HFFc6 (cell line): ENCODE results near the gene OR5K3. TPM values are rescaled to one million over a fixed set of nuclear protein-coding genes. Genes with fewer than 3 reads are reported as not detected.
"Not testable (repeated sequence)": the region's sequence is repeated elsewhere in the genome, so short reads cannot be mapped to it uniquely, and the experiment has no call there.

ENCODE experiments used
- DNase-seq: peaks from one replicate; pipeline ENCODE4 v3.0.0-alpha.2; 2018
- H3K27ac Mint-ChIP-seq: 2 replicates; pipeline ENCODE4 v1.8.0; 2020; ENCODE audit warnings: mild to moderate bottlenecking, mixed read lengths
- H3K27me3 Mint-ChIP-seq: 2 replicates; pipeline ENCODE4 v1.8.0; 2021; ENCODE audit warnings: mild to moderate bottlenecking, moderate library complexity, mixed read lengths; ENCODE audit not compliant: insufficient read depth
- H3K36me3 Mint-ChIP-seq: 2 replicates; pipeline ENCODE4 v1.8.0; 2021; ENCODE audit warnings: low read depth, mixed read lengths
- H3K4me1 Mint-ChIP-seq: 2 replicates; pipeline ENCODE4 v1.8.0; 2020; ENCODE audit warnings: low read depth, mixed read lengths
- H3K4me3 Mint-ChIP-seq: 2 replicates; pipeline ENCODE4 v1.8.0; 2020; ENCODE audit warnings: mild to moderate bottlenecking, moderate library complexity, mixed read lengths
- H3K9me3 Mint-ChIP-seq: 2 replicates; pipeline ENCODE4 v1.8.0; 2020; ENCODE audit warnings: mild to moderate bottlenecking, mixed read lengths
- CTCF ChIP-seq: fragments of 200-600 bp; sonication (generic); IDR thresholded peaks from 2 replicates; pipeline ENCODE4 v1.5.0; 2021; ENCODE audit warnings: antibody characterized with exemption, mild to moderate bottlenecking
- total RNA-seq, 6 experiments: library from RNA; stranded (reverse); fragmentation: NEBNext Ultra II Directional; extraction: Animal tissue kit (Norgen Biotek cat#: 25700); gene quantifications; 2 replicates in 1 of 6; 3 replicates in 5 of 6; pipeline ENCODE4 v1.2.3, GENCODE V29; 2021

The OR5K3 gene
- total RNA-seq, 6 experiments from 2014 or later: not detected

GRCh38 chr3:98371186-98371585, 19.3 kb upstream of the OR5K3 start:
- Mint-ChIP-seq H3K27ac (no peak overlapping the region), H3K9me3 (no peaks in the 10 kb centered on the region), H3K4me1 (no peaks in the 10 kb centered on the region), H3K27me3 (no peaks in the 10 kb centered on the region; the same call in 1 of the 2 replicates), H3K4me3 (no peak overlapping the region), H3K36me3 (no peaks in the 10 kb centered on the region)
- TF ChIP-seq CTCF: no peak
- no peak for DNase-seq

- no peak overlapping the region for H3K27ac Mint-ChIP-seq
- no peaks in the 10 kb centered on the region for H3K36me3 Mint-ChIP-seq
- H3K4me3 Mint-ChIP-seq: no peak overlapping the region
- TF ChIP-seq CTCF: no peak
- no peaks in the 10 kb centered on the region for H3K9me3 Mint-ChIP-seq
- no peaks in the 10 kb centered on the region for H3K4me1 Mint-ChIP-seq
- DNase-seq: no peak
- no peaks in the 10 kb centered on the region; the same call in 1 of the 2 replicates for H3K27me3 Mint-ChIP-seq
Observed at GRCh38 chr3:98371853-98372252, 18.6 kb upstream of the OR5K3 start.

GRCh38 chr3:98372445-98372844, 18.0 kb upstream of the OR5K3 start:
- DNase-seq: no peak
- H3K27ac Mint-ChIP-seq: no peak overlapping the region
- no peak for TF ChIP-seq CTCF
- no peak overlapping the region for H3K4me3 Mint-ChIP-seq
- H3K9me3 Mint-ChIP-seq: no peaks in the 10 kb centered on the region
- no peaks in the 10 kb centered on the region for H3K36me3 Mint-ChIP-seq
- H3K4me1 Mint-ChIP-seq: no peaks in the 10 kb centered on the region
- H3K27me3 Mint-ChIP-seq: no peaks in the 10 kb centered on the region; the same call in 1 of the 2 replicates

GRCh38 chr3:98376631-98377030, 13.8 kb upstream of the OR5K3 start:
- H3K27ac Mint-ChIP-seq: no peak overlapping the region
- H3K4me1 Mint-ChIP-seq: no peaks in the 10 kb centered on the region
- DNase-seq: no peak
- TF ChIP-seq CTCF: no peak
- H3K27me3 Mint-ChIP-seq: no peaks in the 10 kb centered on the region; the same call in none of the 2 replicates
- H3K36me3 Mint-ChIP-seq: no peaks in the 10 kb centered on the region
- H3K4me3 Mint-ChIP-seq: no peak overlapping the region
- no peaks in the 10 kb centered on the region for H3K9me3 Mint-ChIP-seq

GRCh38 chr3:98388147-98388546, 2.3 kb upstream of the OR5K3 start:
- TF ChIP-seq CTCF: no peak
- Mint-ChIP-seq H3K36me3 (no peaks in the 10 kb centered on the region), H3K27me3 (peaks cover 3% of the 10 kb centered on the region; the same call in 1 of the 2 replicates), H3K9me3 (no peaks in the 10 kb centered on the region), H3K27ac (no peak overlapping the region), H3K4me3 (no peak overlapping the region), H3K4me1 (no peaks in the 10 kb centered on the region)
- DNase-seq: no peak

GRCh38 chr3:98395101-98395500, 4.6 kb downstream of the OR5K3 start:
- H3K27ac Mint-ChIP-seq: no peak overlapping the region
- H3K9me3 Mint-ChIP-seq: peaks cover 3% of the 10 kb centered on the region; the same call in 1 of the 2 replicates
- no peak for DNase-seq
- no peak overlapping the region for H3K4me3 Mint-ChIP-seq
- peaks cover 3% of the 10 kb centered on the region; the same call in 1 of the 2 replicates for H3K27me3 Mint-ChIP-seq
- no peaks in the 10 kb centered on the region for H3K36me3 Mint-ChIP-seq
- no peak for TF ChIP-seq CTCF
- no peaks in the 10 kb centered on the region for H3K4me1 Mint-ChIP-seq

GRCh38 chr3:98396482-98396881, 6.0 kb downstream of the OR5K3 start:
- not testable (repeated sequence) for H3K27me3 Mint-ChIP-seq, DNase-seq, H3K9me3 Mint-ChIP-seq, H3K4me1 Mint-ChIP-seq, H3K27ac Mint-ChIP-seq, H3K36me3 Mint-ChIP-seq, H3K4me3 Mint-ChIP-seq
